GM21786 (cell line): ENCODE results near the gene VSX1.

Source experiments
- ATAC-seq: cut with Tn5 transposase; IDR thresholded peaks from one replicate; pipeline ENCODE4 v1.9.1; 2021; ENCODE audit not compliant: unreplicated experiment

Gene VSX1

GRCh38 chr20:25067102-25067987 is 14.6 kb downstream of the VSX1 start:
- no peak for ATAC-seq

GRCh38 chr20:25066386-25066785 is 15.6 kb downstream of the VSX1 start:
- ATAC-seq, result no peak

GRCh38 chr20:25065625-25066338 is 16.2 kb downstream of the VSX1 start:
- ATAC-seq, result no peak

GRCh38 chr20:25065072-25065624 is 16.8 kb downstream of the VSX1 start:
- ATAC-seq, result no peak

- ATAC-seq, result no peak
Measured at GRCh38 chr20:25064561-25065071, 17.3 kb downstream of the VSX1 start.

GRCh38 chr20:25063981-25064380 is 18.0 kb downstream of the VSX1 start:
- no peak for ATAC-seq

GRCh38 chr20:25063546-25063945 is 18.4 kb downstream of the VSX1 start:
- no peak for ATAC-seq

- no peak for ATAC-seq
Measured at GRCh38 chr20:25062841-25063240, 19.1 kb downstream of the VSX1 start.

- ATAC-seq, result no peak
Measured at GRCh38 chr20:25061821-25062530, 20.0 kb downstream of the VSX1 start.

GRCh38 chr20:25061103-25061799 is 20.7 kb downstream of the VSX1 start:
- ATAC-seq, result no peak

- ATAC-seq, result no peak
Measured at GRCh38 chr20:25059866-25060465, 22.0 kb downstream of the VSX1 start.

- no peak for ATAC-seq
Measured at GRCh38 chr20:25058847-25059810, 22.8 kb downstream of the VSX1 start.

GRCh38 chr20:25058051-25058846 is 23.7 kb downstream of the VSX1 start, which contains the start of gene ACSS1:
Gene ACSS1, minus strand, starts transcription at chr20:25058139. Its CDS starts 37 bp downstream, at chr20:25058102.
- ATAC-seq, result peak; percentile 51

- ATAC-seq, result peak; percentile 32
Measured at GRCh38 chr20:25057234-25058050, 24.5 kb downstream of the VSX1 start.

- ATAC-seq, result peak; percentile 26
Measured at GRCh38 chr20:25056690-25057233, 25.2 kb downstream of the VSX1 start.

- no peak for ATAC-seq
Measured at GRCh38 chr20:25055711-25056495, 26.0 kb downstream of the VSX1 start.
